ENCODE measurements around the gene CCT3. TPM values are rescaled to one million over a fixed set of nuclear protein-coding genes. Genes with fewer than 3 reads are reported as not detected.

The CCT3 gene
- total RNA-seq, 4 donors from 2014 or later = 187 to 277 (median 213) TPM

DNA sequence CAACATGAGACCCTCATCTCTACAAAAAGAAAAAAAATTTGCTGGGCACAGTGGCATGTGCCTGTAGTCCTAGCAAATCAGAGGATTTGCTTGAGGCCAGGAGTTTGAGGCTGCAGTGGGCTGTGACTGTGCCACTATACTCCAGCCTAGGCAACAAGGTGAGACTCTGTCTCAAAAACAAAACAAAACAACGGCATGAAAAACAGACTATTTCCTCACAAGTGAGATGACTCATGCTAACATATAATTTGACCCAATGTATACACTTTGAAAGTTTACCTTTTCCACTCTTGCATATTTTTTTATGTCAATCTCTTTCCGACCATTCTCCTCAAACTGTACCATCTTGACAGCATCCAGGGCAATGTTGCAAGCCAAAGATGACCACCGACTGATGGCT lies 17.5 kb downstream of the CCT3 start:
- TF ChIP-seq, protein P1, sequence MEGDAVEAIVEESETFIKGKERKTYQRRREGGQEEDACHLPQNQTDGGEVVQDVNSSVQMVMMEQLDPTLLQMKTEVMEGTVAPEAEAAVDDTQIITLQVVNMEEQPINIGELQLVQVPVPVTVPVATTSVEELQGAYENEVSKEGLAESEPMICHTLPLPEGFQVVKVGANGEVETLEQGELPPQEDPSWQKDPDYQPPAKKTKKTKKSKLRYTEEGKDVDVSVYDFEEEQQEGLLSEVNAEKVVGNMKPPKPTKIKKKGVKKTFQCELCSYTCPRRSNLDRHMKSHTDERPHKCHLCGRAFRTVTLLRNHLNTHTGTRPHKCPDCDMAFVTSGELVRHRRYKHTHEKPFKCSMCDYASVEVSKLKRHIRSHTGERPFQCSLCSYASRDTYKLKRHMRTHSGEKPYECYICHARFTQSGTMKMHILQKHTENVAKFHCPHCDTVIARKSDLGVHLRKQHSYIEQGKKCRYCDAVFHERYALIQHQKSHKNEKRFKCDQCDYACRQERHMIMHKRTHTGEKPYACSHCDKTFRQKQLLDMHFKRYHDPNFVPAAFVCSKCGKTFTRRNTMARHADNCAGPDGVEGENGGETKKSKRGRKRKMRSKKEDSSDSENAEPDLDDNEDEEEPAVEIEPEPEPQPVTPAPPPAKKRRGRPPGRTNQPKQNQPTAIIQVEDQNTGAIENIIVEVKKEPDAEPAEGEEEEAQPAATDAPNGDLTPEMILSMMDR (IDR thresholded peaks at IDR 0.05) = no peak
- no peak for DNase-seq (ENCODE audit: low spot score)
- ATAC-seq (ENCODE audit: low FRiP score) = no peak

DNA sequence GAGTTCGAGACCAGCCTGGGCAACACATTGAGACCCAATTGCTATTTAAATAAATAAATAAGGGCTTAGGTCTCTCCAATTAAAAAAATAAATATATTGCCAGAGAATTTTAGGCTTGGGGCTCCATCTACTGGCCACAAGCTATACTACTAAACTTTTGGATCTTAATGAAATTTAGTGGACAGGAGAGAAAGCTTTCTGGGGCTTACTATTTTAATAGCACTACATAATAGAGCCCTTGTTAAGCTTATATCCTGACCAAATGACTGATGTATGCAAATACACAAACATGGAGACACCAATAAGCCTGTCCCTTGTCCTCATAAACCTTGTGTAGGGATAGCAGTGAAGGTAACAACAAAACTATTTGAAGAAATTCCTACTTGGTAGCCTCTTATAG lies 18.4 kb downstream of the CCT3 start:
- DNase-seq (ENCODE audit: low spot score) (no peak), ATAC-seq (ENCODE audit: low FRiP score) (no peak)
- TF ChIP-seq, protein P1 (IDR thresholded peaks at IDR 0.05) = no peak

DNA sequence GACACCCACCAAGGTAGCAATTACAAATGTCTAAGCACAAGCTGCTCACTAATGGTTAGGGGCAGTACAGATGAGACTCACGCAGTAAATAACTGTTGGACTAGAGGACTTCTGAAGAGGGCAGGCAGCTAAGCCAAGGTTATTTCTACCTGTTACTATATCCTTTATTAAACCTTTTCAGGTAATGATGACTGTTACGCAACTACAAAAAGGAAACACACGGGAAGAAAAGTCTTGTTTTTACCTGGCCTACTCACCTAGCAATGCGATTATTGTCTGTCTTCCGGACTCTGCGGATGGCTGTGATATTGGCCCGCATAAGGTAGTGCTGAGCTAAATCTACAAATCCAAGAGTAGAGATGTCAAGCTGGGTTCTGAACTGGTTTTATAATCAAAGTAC lies 21.2 kb downstream of the CCT3 start:
- ATAC-seq (ENCODE audit: low FRiP score) (no peak), DNase-seq (ENCODE audit: low spot score) (no peak)
- TF ChIP-seq, protein P1 (IDR thresholded peaks at IDR 0.05) = no peak

DNA sequence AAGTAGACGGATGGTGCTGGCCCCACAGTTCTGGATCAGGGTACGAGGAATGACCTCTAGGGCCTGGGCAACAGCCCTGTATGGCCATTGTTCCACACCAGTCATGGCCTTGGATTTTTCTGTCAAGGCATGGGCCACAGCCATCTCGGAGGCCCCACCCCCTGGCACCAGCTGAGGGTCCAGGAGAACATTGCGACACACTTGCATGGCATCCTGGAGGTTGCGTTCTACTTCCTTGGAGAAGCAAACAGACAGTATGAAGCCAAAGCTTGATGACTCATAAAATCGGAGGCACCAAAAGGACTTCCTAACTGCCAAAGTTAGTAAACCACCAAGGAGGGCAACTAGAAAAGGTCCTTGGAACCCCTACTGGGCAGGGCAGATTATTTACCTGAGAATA lies 27.1 kb downstream of the CCT3 start:
- peak; percentile 73 for ATAC-seq (ENCODE audit: low FRiP score)
- TF ChIP-seq, protein P1 (IDR thresholded peaks at IDR 0.05) = no peak
- DNase-seq (ENCODE audit: low spot score) = no peak

DNA sequence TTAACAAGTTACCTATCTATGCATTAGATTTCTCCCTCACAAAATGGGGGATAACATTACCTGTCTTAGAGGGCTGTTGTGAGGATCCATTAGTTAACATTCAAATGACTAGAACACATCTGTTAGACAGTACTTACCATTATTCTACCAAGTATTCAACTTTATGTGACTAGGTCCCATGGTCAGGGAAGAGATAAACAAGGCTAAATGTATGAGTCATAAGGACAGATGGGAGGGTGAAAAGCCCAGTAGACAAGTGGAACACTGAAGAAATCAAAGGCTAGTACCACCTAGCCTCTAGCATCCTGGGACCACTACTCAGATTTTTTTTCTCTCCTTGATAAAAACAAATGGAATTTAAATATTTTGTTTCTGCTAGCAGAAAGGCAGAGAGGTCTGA lies 30.0 kb downstream of the CCT3 start:
- ATAC-seq (ENCODE audit: low FRiP score) (no peak), DNase-seq (ENCODE audit: low spot score) (no peak)
- TF ChIP-seq, protein P1 (IDR thresholded peaks at IDR 0.05) = no peak

DNA sequence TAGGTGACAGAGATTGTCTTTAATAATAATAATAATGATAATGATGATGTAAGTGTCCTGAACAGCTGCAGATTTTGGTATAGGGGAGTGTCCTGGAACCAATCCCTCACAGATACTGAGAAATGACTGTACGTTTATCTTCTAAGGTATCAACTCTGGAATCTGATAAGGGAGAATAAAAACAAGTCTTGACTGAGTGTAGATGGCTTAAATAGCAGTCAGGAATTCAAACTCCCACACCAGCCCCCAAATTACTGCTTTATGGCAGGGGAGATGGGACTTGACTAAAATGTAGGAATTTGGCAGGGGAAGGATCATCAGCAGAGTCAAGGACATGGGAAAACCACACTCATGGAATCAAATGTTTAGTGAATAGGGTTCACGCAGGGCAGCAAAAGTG lies 32.9 kb downstream of the CCT3 start:
- no peak for ATAC-seq (ENCODE audit: low FRiP score)
- no peak for DNase-seq (ENCODE audit: low spot score)
- TF ChIP-seq, protein P1 (IDR thresholded peaks at IDR 0.05) = no peak

DNA sequence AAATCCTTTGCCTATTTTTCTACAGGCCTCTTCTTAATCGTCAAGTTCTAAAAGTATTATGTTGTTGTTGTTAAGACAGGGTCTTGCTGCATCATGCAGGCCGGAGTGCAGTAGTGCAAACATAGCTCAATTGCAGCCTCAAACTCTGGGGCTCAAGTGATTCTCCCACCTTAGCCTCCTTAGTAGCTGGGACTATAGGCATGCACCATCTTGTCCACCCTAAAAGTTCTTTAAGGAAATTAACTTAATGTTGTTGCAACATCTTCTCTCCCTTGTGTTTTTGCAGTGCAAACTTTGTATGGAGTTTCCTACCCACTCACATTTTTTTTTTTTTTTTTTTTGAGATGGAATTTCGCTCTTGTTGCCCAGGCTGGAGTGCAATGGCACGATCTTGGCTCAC lies 34.9 kb downstream of the CCT3 start:
- no peak for DNase-seq (ENCODE audit: low spot score)
- ATAC-seq (ENCODE audit: low FRiP score) = no peak

More for the DNA sequence above, 34.9 kb downstream of the CCT3 start:
- TF ChIP-seq, protein P1 (IDR thresholded peaks at IDR 0.05) = no peak
